ENCODE data around the gene GPRIN2.

GPRIN2 gene

DNA sequence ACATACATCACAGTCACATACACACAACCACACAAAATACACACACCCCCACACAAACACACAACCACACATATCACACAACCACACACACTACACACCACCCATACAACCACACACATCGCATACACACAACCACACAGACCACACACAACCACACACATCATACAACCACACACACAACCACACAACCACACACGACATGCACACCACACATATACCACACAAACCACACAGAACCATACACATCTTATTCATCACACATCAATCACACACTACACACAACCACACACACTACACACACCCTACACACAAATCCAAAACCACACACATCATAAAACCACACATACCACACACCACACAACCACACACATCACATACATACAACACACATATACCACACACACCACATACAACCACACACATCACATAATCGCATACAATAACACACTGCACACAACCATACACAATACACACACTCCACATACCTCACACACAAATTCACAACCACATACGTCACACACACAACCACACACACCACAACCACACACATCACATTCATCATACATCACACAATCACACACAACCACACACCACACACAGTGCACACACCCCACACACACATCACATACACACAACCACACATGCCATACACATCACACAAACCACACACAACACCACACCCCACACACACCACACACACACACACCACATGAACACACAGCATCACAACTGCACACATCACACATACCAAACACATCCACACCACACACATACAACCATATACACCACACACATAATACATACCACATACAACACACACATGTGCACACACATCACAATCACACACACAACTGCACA, 30.4 kb downstream of the GPRIN2 start:
- no peaks in the 10 kb centered on the region for H3K27me3 ChIP-seq (ENCODE audit: insufficient read depth, low read depth, severe bottlenecking)
- no peak for DNase-seq
- peaks cover 3% of the 10 kb centered on the region for H3K9me3 ChIP-seq (ENCODE audit: severe bottlenecking)
- H3K27ac ChIP-seq, result no peak overlapping the region
- no peak overlapping the region for H3K4me3 ChIP-seq (ENCODE audit: low read depth, low read length)
- no peaks in the 10 kb centered on the region for H3K36me3 ChIP-seq
- TF ChIP-seq CTCF (IDR thresholded peaks at IDR 0.05; ENCODE audit: low read depth, low read length), result no peak

GRCh38 chr10:46525177-46525823, 31.2 kb downstream of the GPRIN2 start:
- Histone ChIP-seq H3K36me3 (no peaks in the 10 kb centered on the region), H3K9me3 (ENCODE audit: severe bottlenecking) (peaks cover 3% of the 10 kb centered on the region), H3K4me3 (ENCODE audit: low read depth, low read length) (no peak overlapping the region), H3K27me3 (ENCODE audit: insufficient read depth, low read depth, severe bottlenecking) (no peaks in the 10 kb centered on the region), H3K27ac (no peak overlapping the region)
- no peak for TF ChIP-seq CTCF (IDR thresholded peaks at IDR 0.05; ENCODE audit: low read depth, low read length)
- DNase-seq, result no peak

DNA sequence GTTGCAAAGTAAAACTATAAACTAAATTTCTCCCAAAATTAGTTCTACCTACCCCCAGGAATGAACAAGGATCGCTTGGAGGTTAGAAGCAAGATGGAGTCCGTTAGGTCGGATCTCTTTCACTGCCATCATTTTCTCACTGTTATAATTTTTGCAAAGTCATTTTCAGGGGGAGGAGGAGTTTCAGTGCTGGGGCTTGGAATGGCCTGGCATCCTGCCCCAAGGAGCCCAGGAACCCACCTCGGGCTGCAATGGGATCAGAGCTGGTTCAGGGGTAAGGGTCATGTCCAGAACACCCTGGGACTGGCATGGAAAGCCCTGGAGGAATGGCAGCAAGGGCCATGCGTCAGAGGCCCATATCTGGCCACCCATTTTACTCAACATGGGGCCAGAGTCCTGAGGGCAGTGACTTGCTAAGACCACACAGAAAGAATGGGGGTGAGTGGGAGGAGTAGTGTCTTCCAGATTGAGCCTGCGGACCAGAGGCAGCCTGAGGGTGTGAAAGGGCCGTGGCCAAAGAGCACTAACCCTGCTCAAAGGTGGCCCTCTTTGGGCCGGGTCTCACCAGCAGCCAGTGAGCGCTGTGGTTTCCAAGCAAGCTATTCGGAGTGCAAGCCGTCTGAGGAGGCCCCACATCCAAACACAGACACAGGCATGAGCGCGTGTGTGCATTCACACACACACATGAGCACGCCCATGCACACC, 31.8 kb downstream of the GPRIN2 start:
- no peak for DNase-seq
- no peaks in the 10 kb centered on the region for H3K36me3 ChIP-seq
- no peak for TF ChIP-seq CTCF (IDR thresholded peaks at IDR 0.05; ENCODE audit: low read depth, low read length)
- H3K27me3 ChIP-seq (ENCODE audit: insufficient read depth, low read depth, severe bottlenecking), result no peaks in the 10 kb centered on the region
- peaks cover 3% of the 10 kb centered on the region for H3K9me3 ChIP-seq (ENCODE audit: severe bottlenecking)
- H3K4me3 ChIP-seq (ENCODE audit: low read depth, low read length), result no peak overlapping the region
- no peak overlapping the region for H3K27ac ChIP-seq

DNA sequence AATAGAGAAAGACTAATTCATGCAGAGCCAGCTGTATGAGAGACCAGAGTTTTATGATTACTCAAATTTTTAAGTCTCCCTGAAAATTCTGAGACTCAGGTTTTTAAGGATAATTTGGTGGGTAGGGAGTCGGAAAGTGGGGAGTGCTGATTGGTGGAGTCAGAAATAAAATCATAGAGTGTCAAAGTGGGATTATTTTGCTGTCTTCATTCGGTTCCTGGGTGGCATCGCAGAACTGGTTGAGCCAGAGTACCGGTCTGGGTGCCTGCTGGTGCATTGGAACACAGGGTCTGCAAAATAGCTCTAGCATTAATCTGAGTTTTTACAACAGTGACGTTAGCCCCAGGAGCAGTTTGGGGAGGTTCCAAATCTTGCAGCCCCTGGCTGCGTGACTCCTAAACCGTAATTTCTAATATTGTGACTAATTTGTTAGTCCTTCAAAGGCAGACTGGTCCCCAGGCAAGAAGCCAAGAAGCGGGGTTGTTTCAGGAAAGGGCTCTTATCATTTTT, 32.4 kb downstream of the GPRIN2 start:
- no peaks in the 10 kb centered on the region for H3K36me3 ChIP-seq
- H3K9me3 ChIP-seq (ENCODE audit: severe bottlenecking), result peaks cover 3% of the 10 kb centered on the region
- no peak overlapping the region for H3K4me3 ChIP-seq (ENCODE audit: low read depth, low read length)
- no peak overlapping the region for H3K27ac ChIP-seq
- no peak for DNase-seq
- TF ChIP-seq CTCF (IDR thresholded peaks at IDR 0.05; ENCODE audit: low read depth, low read length), result no peak
- no peaks in the 10 kb centered on the region for H3K27me3 ChIP-seq (ENCODE audit: insufficient read depth, low read depth, severe bottlenecking)

- Histone ChIP-seq H3K36me3 (no peaks in the 10 kb centered on the region), H3K4me3 (ENCODE audit: low read depth, low read length) (no peak overlapping the region), H3K27me3 (ENCODE audit: insufficient read depth, low read depth, severe bottlenecking) (no peaks in the 10 kb centered on the region), H3K27ac (no peak overlapping the region), H3K9me3 (ENCODE audit: severe bottlenecking) (peaks cover 3% of the 10 kb centered on the region)
- DNase-seq, result no peak
- no peak for TF ChIP-seq CTCF (IDR thresholded peaks at IDR 0.05; ENCODE audit: low read depth, low read length)
These were observed 33.1 kb downstream of the GPRIN2 start for GRCh38 chr10:46523119-46523961.
